ENCODE data around the gene SLC4A1.

The SLC4A1 gene

DNA sequence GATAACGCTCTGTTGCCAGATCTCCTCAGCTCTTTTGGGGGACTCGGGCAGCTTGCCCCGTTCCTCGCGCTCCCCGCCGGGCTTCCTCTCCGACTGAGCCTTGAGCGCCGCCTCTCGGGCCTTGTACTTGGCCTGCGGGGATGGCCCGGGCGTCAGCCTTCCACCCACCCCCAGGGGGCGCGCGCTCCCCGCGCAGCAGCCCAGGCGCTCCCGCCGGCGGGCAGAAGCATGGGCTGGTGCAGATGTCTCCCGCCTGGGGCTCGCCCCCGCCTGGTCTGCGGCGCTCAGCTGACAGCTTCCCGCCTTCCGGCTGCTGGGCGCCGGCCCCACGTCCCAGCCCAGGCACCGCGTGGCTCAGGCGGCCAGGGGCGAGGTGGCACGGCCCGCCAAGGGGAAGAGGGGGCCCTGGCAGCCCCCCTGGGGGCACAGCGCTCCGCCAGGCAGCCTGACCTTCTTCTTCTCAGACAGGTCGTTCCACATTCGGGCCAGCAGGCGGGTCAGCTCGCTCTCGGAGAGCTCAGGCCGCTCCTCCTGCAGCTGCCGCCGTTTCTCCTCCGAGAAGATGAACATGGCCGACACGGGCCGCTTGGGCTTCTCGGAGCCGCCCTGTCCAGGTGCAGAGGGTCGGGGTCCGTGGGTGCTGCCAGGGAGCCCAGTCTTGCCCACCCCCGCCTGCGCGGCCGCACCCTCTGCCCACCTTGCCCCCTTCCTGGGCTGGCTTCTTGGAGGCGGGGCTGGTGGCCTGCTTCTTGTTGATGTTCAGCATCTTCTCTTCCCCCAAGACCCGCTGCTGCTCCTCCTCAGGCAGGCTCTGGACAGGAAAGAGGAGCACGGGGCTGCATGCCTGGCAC, 57.4 kb downstream of the SLC4A1 start:
- H3K27ac ChIP-seq = peak overlapping the region in 9 of 11 experiments; percentile 42 to 87 (median 79); a peak in 19 of 22 replicates
- H3K27me3 ChIP-seq = no peaks in the 10 kb centered on the region
- peaks cover 0 to 10% (median 0%) of the 10 kb centered on the region in 11 experiments; a peak in 4 of 22 replicates for H3K9me3 ChIP-seq (replicated peaks in 1 of 11)
- no peak for TF ChIP-seq Cebpa-rat (IDR thresholded peaks at IDR 0.05)
- peak overlapping the region in 8 of 10 experiments; percentile 2 to 40 (median 20); a peak in 9 of 20 replicates for H3K4me3 ChIP-seq
- H3K36me3 ChIP-seq = peaks cover 62 to 96% (median 83%) of the 10 kb centered on the region in 11 experiments
- peak overlapping the region; percentile 55 to 93 (median 80) for H3K4me2 ChIP-seq
- peaks cover 42 to 92% (median 54%) of the 10 kb centered on the region in 10 experiments for H3K4me1 ChIP-seq
- H4K20me1 ChIP-seq = peaks cover under 1 to 70% (median 50%) of the 10 kb centered on the region in 11 experiments; a peak in 17 of 22 replicates
- peak overlapping the region; percentile 38 to 83 (median 71); a peak in 21 of 22 replicates for H3K9ac ChIP-seq

DNA sequence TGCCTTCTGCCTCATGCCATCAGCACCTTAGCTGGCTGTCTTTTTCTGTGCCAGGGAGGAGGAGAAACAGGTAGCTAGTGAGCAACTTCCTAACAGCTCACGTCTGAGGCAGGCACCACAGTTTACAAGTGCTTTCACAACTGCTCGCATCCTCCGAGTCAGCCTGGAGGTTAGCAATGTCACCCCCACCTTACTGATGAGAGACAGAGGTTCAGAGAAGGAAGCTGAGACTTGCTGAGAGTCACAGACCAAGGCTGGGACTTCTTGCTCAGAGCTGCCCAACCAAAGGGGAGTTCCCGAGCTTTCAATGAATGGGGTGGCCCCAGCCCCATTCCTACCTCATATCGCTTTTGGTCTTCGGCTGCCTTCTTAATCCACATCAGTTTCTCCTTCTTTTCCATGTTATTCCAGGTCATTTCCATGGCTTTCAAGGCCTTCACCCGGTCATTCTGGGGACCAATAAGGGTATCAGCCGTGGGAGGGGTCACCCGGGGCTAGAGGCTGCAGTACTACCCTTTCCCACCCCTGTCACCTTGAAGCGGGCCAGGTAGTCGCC, 58.1 kb downstream of the SLC4A1 start:
- no peak for TF ChIP-seq Cebpa-rat (IDR thresholded peaks at IDR 0.05)
- Histone ChIP-seq H3K4me3 (peak overlapping the region in 1 of 10 experiments; percentile 27; a peak in 1 of 20 replicates), H3K36me3 (peaks cover 55 to 91% (median 76%) of the 10 kb centered on the region in 11 experiments), H3K27me3 (no peaks in the 10 kb centered on the region), H3K4me2 (peak overlapping the region; percentile 33 to 93 (median 74); a peak in 20 of 22 replicates), H3K9ac (peak overlapping the region; percentile 8 to 80 (median 62); a peak in 19 of 22 replicates), H4K20me1 (peaks cover 0 to 63% (median 43%) of the 10 kb centered on the region in 11 experiments; a peak in 15 of 22 replicates), H3K27ac (peak overlapping the region in 9 of 11 experiments; percentile 33 to 86 (median 68); a peak in 14 of 22 replicates), H3K9me3 (replicated peaks in 1 of 11) (peaks cover 0 to 10% (median 0%) of the 10 kb centered on the region in 11 experiments; a peak in 4 of 22 replicates), H3K4me1 (peaks cover 44 to 92% (median 48%) of the 10 kb centered on the region in 10 experiments)

DNA sequence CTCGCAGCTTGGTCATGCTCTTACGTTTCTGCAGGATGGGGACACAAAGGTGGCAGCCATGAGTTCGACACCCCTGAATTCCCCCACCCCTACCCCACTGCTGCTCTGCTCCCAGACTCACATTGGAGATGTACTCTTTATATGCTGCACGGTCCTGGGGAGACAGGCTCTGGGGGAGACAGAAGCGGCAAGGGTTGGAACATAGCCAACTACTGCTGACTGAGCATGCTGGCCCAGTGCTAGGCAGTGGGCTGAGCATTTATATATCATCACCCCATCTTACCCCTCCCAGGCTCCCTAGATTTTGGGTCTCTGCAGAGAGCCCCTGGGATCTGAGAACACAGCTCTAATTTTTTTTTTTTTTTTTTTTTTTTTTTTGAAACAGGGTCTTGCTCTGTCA, 60.2 kb downstream of the SLC4A1 start:
- Histone ChIP-seq H4K20me1 (peaks cover 0 to 42% (median 23%) of the 10 kb centered on the region in 11 experiments; a peak in 14 of 22 replicates), H3K9me3 (replicated peaks in 1 of 11) (no peaks in the 10 kb centered on the region), H3K4me2 (peak overlapping the region in 2 of 11 experiments; percentile 80 to 85; a peak in 3 of 22 replicates), H3K4me1 (peaks cover 46 to 92% (median 58%) of the 10 kb centered on the region in 10 experiments), H3K27me3 (no peaks in the 10 kb centered on the region), H3K27ac (no peak overlapping the region), H3K4me3 (no peak overlapping the region), H3K36me3 (peaks cover 46 to 70% (median 55%) of the 10 kb centered on the region in 11 experiments), H3K9ac (0 out of 22 replicates have a peak overlapping the region, but pooled peaks of 1 of the 11 experiments have one; percentile 21)
- TF ChIP-seq Cebpa-rat (IDR thresholded peaks at IDR 0.05) = no peak

DNA sequence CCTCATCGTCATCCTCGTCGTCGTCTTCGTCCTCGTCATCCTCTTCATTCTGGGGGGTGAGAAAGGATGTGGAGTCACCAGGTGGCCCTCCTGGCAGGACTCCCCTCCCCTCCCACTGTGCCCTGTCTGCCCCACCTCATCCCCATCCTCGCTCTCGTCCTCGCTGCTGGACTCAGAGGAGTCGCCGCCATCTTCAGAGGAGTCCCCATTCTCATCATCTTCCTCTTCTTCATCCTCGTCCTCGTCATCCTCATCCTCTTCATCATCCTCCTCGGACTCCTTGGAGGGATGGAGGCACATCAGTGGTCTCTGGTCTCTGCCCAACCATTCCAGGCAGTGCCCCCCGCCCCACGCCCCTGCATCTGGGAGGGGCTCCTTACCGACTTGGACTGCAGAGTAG, 60.6 kb downstream of the SLC4A1 start:
- TF ChIP-seq Cebpa-rat (IDR thresholded peaks at IDR 0.05) = no peak
- no peak overlapping the region; a peak in 1 of 22 replicates for H3K27ac ChIP-seq
- no peak overlapping the region for H3K4me2 ChIP-seq
- peaks cover 46 to 66% (median 52%) of the 10 kb centered on the region in 11 experiments for H3K36me3 ChIP-seq
- no peaks in the 10 kb centered on the region for H3K27me3 ChIP-seq
- H3K9ac ChIP-seq = peak overlapping the region in 2 of 11 experiments; percentile 2 to 21; a peak in 1 of 22 replicates
- no peaks in the 10 kb centered on the region for H3K9me3 ChIP-seq (replicated peaks in 1 of 11)
- peaks cover 0 to 40% (median 21%) of the 10 kb centered on the region in 11 experiments; a peak in 14 of 22 replicates for H4K20me1 ChIP-seq
- no peak overlapping the region for H3K4me3 ChIP-seq
- peaks cover 45 to 93% (median 60%) of the 10 kb centered on the region in 10 experiments for H3K4me1 ChIP-seq

DNA sequence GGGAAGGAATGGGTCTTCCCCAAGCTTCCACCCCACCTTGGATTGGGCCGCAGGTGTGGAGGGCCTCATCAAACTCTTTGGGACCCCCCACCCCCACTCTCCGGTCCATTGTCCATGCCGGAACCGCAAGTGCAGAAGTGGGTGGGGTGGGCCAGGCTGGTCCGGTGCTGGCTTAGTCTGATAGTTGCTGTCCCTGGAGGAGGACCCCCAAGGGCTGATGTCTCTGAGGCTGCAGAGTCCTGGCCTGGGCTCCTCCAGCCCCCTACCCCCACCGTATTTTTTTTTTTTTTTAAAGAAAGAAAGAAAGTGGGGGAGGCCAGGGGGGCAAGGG, 61.1 kb downstream of the SLC4A1 start:
- H3K9ac ChIP-seq = peak overlapping the region in 3 of 11 experiments; percentile 15 to 22 (median 21); a peak in 2 of 22 replicates
- H3K4me2 ChIP-seq = no peak overlapping the region
- no peaks in the 10 kb centered on the region for H3K9me3 ChIP-seq (replicated peaks in 1 of 11)
- no peak for TF ChIP-seq Cebpa-rat (IDR thresholded peaks at IDR 0.05)
- no peak overlapping the region for H3K4me3 ChIP-seq
- peaks cover 46 to 97% (median 65%) of the 10 kb centered on the region in 10 experiments for H3K4me1 ChIP-seq
- H3K27me3 ChIP-seq = no peaks in the 10 kb centered on the region
- peaks cover 0 to 40% (median 21%) of the 10 kb centered on the region in 11 experiments; a peak in 14 of 22 replicates for H4K20me1 ChIP-seq
- peaks cover 46 to 62% (median 51%) of the 10 kb centered on the region in 11 experiments for H3K36me3 ChIP-seq
- H3K27ac ChIP-seq = no peak overlapping the region; a peak in 1 of 22 replicates

DNA sequence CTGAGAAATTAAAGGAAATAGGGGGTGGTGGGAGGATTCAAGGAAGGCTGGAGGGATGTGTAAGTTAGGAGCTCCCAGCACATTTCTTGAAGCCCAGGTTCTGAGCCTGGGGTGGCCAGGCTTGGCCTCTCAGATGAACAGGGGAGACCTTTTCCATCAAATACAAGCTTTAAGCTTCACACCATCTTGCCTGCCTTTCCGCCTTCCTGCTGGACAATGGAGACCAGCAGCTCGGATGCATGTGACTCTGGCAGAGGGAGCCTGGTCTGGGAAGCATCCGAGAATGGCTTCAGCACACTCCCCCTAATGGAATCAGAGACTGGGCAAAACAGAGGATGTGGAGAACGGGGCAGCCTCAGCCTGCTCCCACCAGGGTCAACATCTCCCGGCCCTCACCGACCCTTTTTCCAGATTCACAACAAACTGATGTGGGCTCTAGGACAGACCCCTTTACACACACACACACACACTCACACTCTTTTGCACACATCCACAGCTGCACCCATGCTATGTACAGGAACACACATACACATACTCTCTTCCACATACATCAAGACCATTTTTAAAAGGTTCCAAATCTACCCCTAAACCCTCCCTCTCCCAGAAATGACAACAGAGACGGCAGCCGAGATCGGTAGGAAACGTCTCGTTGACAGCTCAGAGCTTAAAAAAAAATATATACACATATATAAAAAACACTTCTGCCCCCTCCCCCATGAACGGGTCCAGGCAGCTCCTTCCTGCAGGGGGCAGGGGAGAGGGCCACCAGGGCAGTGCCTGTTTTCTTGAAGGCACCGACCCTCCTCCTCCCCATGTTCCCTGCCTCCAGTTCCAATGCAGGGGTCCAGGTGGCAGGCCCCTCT, 61.7 kb downstream of the SLC4A1 start:
- peaks cover 0 to 35% (median 17%) of the 10 kb centered on the region in 11 experiments; a peak in 14 of 22 replicates for H4K20me1 ChIP-seq
- H3K36me3 ChIP-seq = peaks cover 40 to 56% (median 45%) of the 10 kb centered on the region in 11 experiments
- H3K9me3 ChIP-seq (replicated peaks in 1 of 11) = no peaks in the 10 kb centered on the region
- no peaks in the 10 kb centered on the region for H3K27me3 ChIP-seq
- H3K9ac ChIP-seq = peak overlapping the region in 4 of 11 experiments; percentile 9 to 29 (median 18); a peak in 4 of 22 replicates
- no peak overlapping the region for H3K4me3 ChIP-seq
- TF ChIP-seq Cebpa-rat (IDR thresholded peaks at IDR 0.05) = no peak
- no peak overlapping the region for H3K4me2 ChIP-seq
- peaks cover 46 to 97% (median 65%) of the 10 kb centered on the region in 10 experiments for H3K4me1 ChIP-seq
- H3K27ac ChIP-seq = peak overlapping the region in 2 of 11 experiments; percentile 7 to 16; a peak in 1 of 22 replicates

DNA sequence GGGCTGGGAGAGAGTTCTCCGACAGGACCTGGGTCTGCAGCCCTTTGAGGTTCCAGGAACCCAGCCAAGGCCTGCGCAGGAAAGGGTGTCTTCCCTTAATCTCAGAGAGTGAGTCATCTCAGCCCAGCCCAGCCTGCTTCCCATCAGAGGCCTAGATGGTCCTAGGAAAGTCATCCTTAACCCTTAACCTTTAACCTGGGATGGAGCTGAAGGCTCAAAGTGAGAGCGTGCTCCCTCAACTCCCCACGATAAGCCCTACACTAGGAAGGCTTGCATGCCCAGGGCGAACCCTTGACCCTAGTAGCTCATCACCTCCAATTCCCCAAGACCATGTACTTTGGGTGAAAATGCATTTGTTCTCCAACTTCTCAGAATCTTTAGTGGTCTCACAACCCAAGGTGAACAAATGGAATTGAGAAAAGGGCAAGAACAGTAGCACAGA, 63.5 kb downstream of the SLC4A1 start:
- H3K4me3 ChIP-seq = no peak overlapping the region
- TF ChIP-seq Cebpa-rat (IDR thresholded peaks at IDR 0.05) = no peak
- peak overlapping the region in 2 of 11 experiments; percentile 30 to 98; a peak in 3 of 22 replicates for H3K9ac ChIP-seq
- peak overlapping the region in 9 of 11 experiments; percentile 52 to 93 (median 64); a peak in 18 of 22 replicates for H3K27ac ChIP-seq
- H3K4me1 ChIP-seq = peaks cover 40 to 86% (median 56%) of the 10 kb centered on the region in 10 experiments
- H3K27me3 ChIP-seq = no peaks in the 10 kb centered on the region
- peak overlapping the region; percentile 42 to 99 (median 94); a peak in 19 of 22 replicates for H3K4me2 ChIP-seq
- H3K36me3 ChIP-seq = peaks cover 29 to 41% (median 33%) of the 10 kb centered on the region in 11 experiments
- H4K20me1 ChIP-seq = peaks cover 0 to 19% (median 5%) of the 10 kb centered on the region in 11 experiments; a peak in 9 of 22 replicates
- H3K9me3 ChIP-seq (replicated peaks in 1 of 11) = no peaks in the 10 kb centered on the region
